K562 (cell line): ENCODE measurements around the gene BRCA1. TPM values are rescaled to one million over a fixed set of nuclear protein-coding genes. Genes with fewer than 3 reads are reported as not detected.

Source experiments
- ATF6 ChIP-seq: sonication (generic); formaldehyde crosslinking; IDR thresholded peaks from 2 replicates; pipeline ENCODE4 v1.4.0; 2020; ENCODE audit warnings: mild to moderate bottlenecking, missing genetic modification reagents
- CBFB ChIP-seq: sonication (generic); formaldehyde crosslinking; IDR thresholded peaks from 2 replicates; pipeline ENCODE4 v1.4.0; 2020; ENCODE audit warnings: mild to moderate bottlenecking, missing genetic modification reagents
- DMBX1 ChIP-seq: fragments of 250-450 bp; sonication (Bioruptor Pico); IDR thresholded peaks from 2 replicates; pipeline ENCODE4 v1.8.0; 2022; ENCODE audit warnings: inconsistent platforms, mild to moderate bottlenecking, moderate library complexity, borderline replicate concordance
- ETV5 ChIP-seq: sonication (generic); formaldehyde crosslinking; IDR thresholded peaks from 2 replicates; pipeline ENCODE4 v1.4.0; 2020; ENCODE audit warnings: low read depth, mild to moderate bottlenecking, missing genetic modification reagents
- GABPB2 ChIP-seq: fragments of 250-450 bp; sonication (Bioruptor Pico); conservative IDR thresholded peaks from 2 replicates; pipeline ENCODE4 v1.5.1; 2021; ENCODE audit warnings: mild to moderate bottlenecking
- NR2F6 ChIP-seq: fragments of 450-650 bp; formaldehyde crosslinking; IDR thresholded peaks from 2 replicates; pipeline ENCODE4 v1.4.0; 2020; ENCODE audit warnings: mild to moderate bottlenecking
- PPARD ChIP-seq: fragments of 250-450 bp; sonication (Bioruptor Pico); IDR thresholded peaks from 2 replicates; pipeline ENCODE4 v1.8.0; 2022; ENCODE audit warnings: inconsistent platforms, mild to moderate bottlenecking, moderate library complexity
- SFPQ ChIP-seq: fragments of 200-400 bp; formaldehyde crosslinking; IDR thresholded peaks from 2 replicates; pipeline ENCODE4 v1.6.1; 2017; ENCODE audit warnings: mild to moderate bottlenecking, low read depth, low read length, moderate library complexity
- ZFP30 ChIP-seq: fragments of 250-450 bp; sonication (Bioruptor Pico); IDR thresholded peaks from 2 replicates; pipeline ENCODE4 v1.8.0; 2022; ENCODE audit warnings: moderate library complexity, mild to moderate bottlenecking, inconsistent platforms, borderline replicate concordance
- ZNF184 ChIP-seq: sonication (generic); formaldehyde crosslinking; IDR thresholded peaks from 2 replicates; pipeline ENCODE4 v1.5.0; 2020; ENCODE audit warnings: missing genetic modification reagents
- ZNF589 ChIP-seq: fragments of 200-800 bp; sonication (Bioruptor generic); IDR thresholded peaks from 2 replicates; pipeline ENCODE4 v1.6.1; 2016; ENCODE audit warnings: low read depth, missing genetic modification characterization, missing compliant biosample characterization
- ZNF79 ChIP-seq: fragments of 250-450 bp; sonication (Bioruptor Pico); IDR thresholded peaks from 2 replicates; pipeline ENCODE4 v1.4.0; 2020; ENCODE audit warnings: low read depth, mild to moderate bottlenecking, moderate library complexity
- ZSCAN32 ChIP-seq: fragments of 450-650 bp; formaldehyde crosslinking; IDR thresholded peaks from 2 replicates; pipeline ENCODE4 v1.4.0; 2020; ENCODE audit warnings: mild to moderate bottlenecking, moderate library complexity
- polyA plus RNA-seq, 8 experiments: library from polyadenylated mRNA; depleted of rRNA in 4 of 8; stranded (reverse) in 5 of 8; unstranded in 3 of 8; fragments of >200 nt; fragmentation: Nextera tagmentation in 2 of 8; fragmentation: Illumina TruSeq in 1 of 8; extraction: Ambion mirVana in 2 of 8; extraction: Trizol in 1 of 8; gene quantifications; 2 replicates each; pipeline versions ENCODE4 v1.2.1 to v1.2.3, GENCODE V29; 2011 to 2014; ENCODE audit warnings: inconsistent platforms in 1 of 8, missing spikeins in 1 of 8
- total RNA-seq, 7 experiments: library from RNA; depleted of rRNA in 6 of 7; stranded (reverse); fragments of >200 nt in 6 of 7; fragmentation: Illumina TruSeq in 2 of 7; extraction: Trizol in 2 of 7; gene quantifications; 2 replicates each; pipeline versions ENCODE4 v1.2.1 to v1.2.3, GENCODE V29; 2011 to 2021; ENCODE audit warnings: low replicate concordance in 1 of 7
- TF ChIP-seq, protein P1 (sequence below): fragments of 450-650 bp; IDR thresholded peaks from 2 replicates; pipeline ENCODE4 v1.6.1; 2018; ENCODE audit warnings: mild to moderate bottlenecking, low read depth; ENCODE audit not compliant: partially characterized antibody
- TF ChIP-seq, protein P2 (sequence below): fragments of 250-450 bp; sonication (Bioruptor Pico); IDR thresholded peaks from 2 replicates; pipeline ENCODE4 v1.5.0; 2022; ENCODE audit warnings: mild to moderate bottlenecking
- TF ChIP-seq, protein P3 (sequence below): fragments of 450-650 bp; formaldehyde crosslinking; IDR thresholded peaks from 2 replicates; pipeline ENCODE4 v1.4.0; 2020; ENCODE audit warnings: mild to moderate bottlenecking

Gene BRCA1
- total and polyA plus RNA-seq, 9 of the 15 experiments (the other 6 are each of a cell fraction or from before 2014, with no cell fraction given) = 25.9 to 95.3 (median 62.3) TPM

- TF ChIP-seq SFPQ (no peak), ZSCAN32 (CRISPR knock-in tag) (no peak), ZNF184 (no peak), ETV5 (CRISPR knock-in tag) (peak; percentile 92), GABPB2 (CRISPR knock-in tag) (no peak), DMBX1 (CRISPR knock-in tag) (no peak), ZNF79 (CRISPR knock-in tag) (no peak), ZFP30 (no peak), PPARD (CRISPR knock-in tag) (no peak), NR2F6 (CRISPR knock-in tag) (no peak), CBFB (CRISPR knock-in tag) (no peak), ATF6 (CRISPR knock-in tag) (no peak), ZNF589 (CRISPR knock-in tag) (peak; percentile 43; the same call in 1 of the 2 replicates)
- TF ChIP-seq, protein P1, sequence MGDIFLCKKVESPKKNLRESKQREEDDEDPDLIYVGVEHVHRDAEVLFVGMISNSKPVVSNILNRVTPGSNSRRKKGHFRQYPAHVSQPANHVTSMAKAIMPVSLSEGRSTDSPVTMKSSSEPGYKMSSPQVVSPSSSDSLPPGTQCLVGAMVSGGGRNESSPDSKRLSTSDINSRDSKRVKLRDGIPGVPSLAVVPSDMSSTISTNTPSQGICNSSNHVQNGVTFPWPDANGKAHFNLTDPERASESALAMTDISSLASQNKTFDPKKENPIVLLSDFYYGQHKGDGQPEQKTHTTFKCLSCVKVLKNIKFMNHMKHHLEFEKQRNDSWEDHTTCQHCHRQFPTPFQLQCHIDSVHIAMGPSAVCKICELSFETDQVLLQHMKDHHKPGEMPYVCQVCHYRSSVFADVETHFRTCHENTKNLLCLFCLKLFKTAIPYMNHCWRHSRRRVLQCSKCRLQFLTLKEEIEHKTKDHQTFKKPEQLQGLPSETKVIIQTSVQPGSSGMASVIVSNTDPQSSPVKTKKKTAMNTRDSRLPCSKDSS = no peak
- TF ChIP-seq, protein P2, sequence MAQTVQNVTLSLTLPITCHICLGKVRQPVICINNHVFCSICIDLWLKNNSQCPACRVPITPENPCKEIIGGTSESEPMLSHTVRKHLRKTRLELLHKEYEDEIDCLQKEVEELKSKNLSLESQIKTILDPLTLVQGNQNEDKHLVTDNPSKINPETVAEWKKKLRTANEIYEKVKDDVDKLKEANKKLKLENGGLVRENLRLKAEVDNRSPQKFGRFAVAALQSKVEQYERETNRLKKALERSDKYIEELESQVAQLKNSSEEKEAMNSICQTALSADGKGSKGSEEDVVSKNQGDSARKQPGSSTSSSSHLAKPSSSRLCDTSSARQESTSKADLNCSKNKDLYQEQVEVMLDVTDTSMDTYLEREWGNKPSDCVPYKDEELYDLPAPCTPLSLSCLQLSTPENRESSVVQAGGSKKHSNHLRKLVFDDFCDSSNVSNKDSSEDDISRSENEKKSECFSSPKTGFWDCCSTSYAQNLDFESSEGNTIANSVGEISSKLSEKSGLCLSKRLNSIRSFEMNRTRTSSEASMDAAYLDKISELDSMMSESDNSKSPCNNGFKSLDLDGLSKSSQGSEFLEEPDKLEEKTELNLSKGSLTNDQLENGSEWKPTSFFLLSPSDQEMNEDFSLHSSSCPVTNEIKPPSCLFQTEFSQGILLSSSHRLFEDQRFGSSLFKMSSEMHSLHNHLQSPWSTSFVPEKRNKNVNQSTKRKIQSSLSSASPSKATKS (CRISPR knock-in tag) = no peak
- TF ChIP-seq, protein P3, sequence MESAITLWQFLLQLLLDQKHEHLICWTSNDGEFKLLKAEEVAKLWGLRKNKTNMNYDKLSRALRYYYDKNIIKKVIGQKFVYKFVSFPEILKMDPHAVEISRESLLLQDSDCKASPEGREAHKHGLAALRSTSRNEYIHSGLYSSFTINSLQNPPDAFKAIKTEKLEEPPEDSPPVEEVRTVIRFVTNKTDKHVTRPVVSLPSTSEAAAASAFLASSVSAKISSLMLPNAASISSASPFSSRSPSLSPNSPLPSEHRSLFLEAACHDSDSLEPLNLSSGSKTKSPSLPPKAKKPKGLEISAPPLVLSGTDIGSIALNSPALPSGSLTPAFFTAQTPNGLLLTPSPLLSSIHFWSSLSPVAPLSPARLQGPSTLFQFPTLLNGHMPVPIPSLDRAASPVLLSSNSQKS (CRISPR knock-in tag) = no peak
Observed at GRCh38 chr17:42997984-42998938, 126.9 kb downstream of the BRCA1 start, which contains the start of gene RPL27 (continued).
